Astrocyte of the cerebellum (primary cell): ENCODE results near the gene SLC6A12.

ENCODE experiments used
- DNase-seq: peaks from one replicate; pipeline ENCODE4 v3.0.0-alpha.2; 2011; ENCODE audit warnings: low read depth
- H3K4me3 ChIP-seq: 2 replicates; pipeline ENCODE4 v1.5.1; 2011; ENCODE audit warnings: mild to moderate bottlenecking, low read depth, low read length, moderate library complexity
- CTCF ChIP-seq: IDR thresholded peaks from 2 replicates; pipeline ENCODE4 v1.5.1; 2012; ENCODE audit warnings: low read length, low read depth, moderate library complexity, mild to moderate bottlenecking; ENCODE audit errors: missing control alignments
- in situ Hi-C: cut with HindIII; loops from 2 replicates; pipeline ENCODE4 v1.10.0; 2017; ENCODE audit warnings: low sequenced_read_pairs

The SLC6A12 gene

GRCh38 chr12:184811-185575 lies 29.0 kb downstream of the SLC6A12 start:
- in situ Hi-C loops: loop anchor here (5.0 kb wide), 1 partner anchor 78 kb away; no protein-coding TSS in a partner anchor
- TF ChIP-seq CTCF: no peak
- H3K4me3 ChIP-seq: no peak overlapping the region
- DNase-seq: no peak

GRCh38 chr12:182381-182892 lies 31.5 kb downstream of the SLC6A12 start:
- no peak for DNase-seq
- no peak for TF ChIP-seq CTCF
- H3K4me3 ChIP-seq: no peak overlapping the region
- in situ Hi-C loops: no loop called here

- in situ Hi-C loops: no loop called here
These were observed 32.0 kb downstream of the SLC6A12 start for GRCh38 chr12:181921-182320.

GRCh38 chr12:180445-180844 lies 33.5 kb downstream of the SLC6A12 start:
- TF ChIP-seq CTCF: no peak
- in situ Hi-C loops: no loop called here
- no peak for DNase-seq

More at GRCh38 chr12:181921-182320, 32.0 kb downstream of the SLC6A12 start:
- TF ChIP-seq CTCF: no peak
- H3K4me3 ChIP-seq: no peak overlapping the region
- DNase-seq: no peak

GRCh38 chr12:179885-180284 lies 34.1 kb downstream of the SLC6A12 start:
- in situ Hi-C loops: no loop called here
- no peak overlapping the region for H3K4me3 ChIP-seq
- DNase-seq: no peak
- TF ChIP-seq CTCF: no peak

More at GRCh38 chr12:180445-180844, 33.5 kb downstream of the SLC6A12 start:
- no peak overlapping the region for H3K4me3 ChIP-seq

- no peak overlapping the region for H3K4me3 ChIP-seq
- no peak for TF ChIP-seq CTCF
- DNase-seq: peak; percentile 22
- in situ Hi-C loops: no loop called here
These were observed 34.6 kb downstream of the SLC6A12 start for GRCh38 chr12:179131-179884.
